ENCODE results near the gene DEUP1.

DNA sequence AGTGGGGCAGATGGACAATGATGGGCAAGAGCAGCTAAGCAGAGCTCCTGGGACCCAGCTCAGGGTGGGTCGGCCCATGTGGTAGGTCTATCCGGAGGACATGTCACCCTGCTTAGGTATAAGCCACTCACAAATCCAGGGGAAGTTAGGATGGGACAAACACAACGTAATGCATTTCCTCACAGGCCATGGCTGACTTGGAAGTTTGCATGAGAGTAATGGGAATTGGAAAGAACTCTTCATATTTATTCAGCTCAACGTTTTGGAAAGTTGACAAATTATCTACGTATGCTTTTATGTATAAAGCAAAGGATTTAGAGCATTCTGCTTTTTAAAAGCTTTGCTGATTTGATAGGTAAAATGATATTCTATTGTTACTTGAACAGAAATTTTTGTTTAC is 137.7 kb downstream of the DEUP1 start:
- TF ChIP-seq, protein P1, sequence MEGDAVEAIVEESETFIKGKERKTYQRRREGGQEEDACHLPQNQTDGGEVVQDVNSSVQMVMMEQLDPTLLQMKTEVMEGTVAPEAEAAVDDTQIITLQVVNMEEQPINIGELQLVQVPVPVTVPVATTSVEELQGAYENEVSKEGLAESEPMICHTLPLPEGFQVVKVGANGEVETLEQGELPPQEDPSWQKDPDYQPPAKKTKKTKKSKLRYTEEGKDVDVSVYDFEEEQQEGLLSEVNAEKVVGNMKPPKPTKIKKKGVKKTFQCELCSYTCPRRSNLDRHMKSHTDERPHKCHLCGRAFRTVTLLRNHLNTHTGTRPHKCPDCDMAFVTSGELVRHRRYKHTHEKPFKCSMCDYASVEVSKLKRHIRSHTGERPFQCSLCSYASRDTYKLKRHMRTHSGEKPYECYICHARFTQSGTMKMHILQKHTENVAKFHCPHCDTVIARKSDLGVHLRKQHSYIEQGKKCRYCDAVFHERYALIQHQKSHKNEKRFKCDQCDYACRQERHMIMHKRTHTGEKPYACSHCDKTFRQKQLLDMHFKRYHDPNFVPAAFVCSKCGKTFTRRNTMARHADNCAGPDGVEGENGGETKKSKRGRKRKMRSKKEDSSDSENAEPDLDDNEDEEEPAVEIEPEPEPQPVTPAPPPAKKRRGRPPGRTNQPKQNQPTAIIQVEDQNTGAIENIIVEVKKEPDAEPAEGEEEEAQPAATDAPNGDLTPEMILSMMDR (IDR thresholded peaks at IDR 0.05; ENCODE audit: low read depth, low read length, missing input control): no peak
- TF ChIP-seq FOXA1 (IDR thresholded peaks at IDR 0.05): no peak
- TF ChIP-seq, protein P2, sequence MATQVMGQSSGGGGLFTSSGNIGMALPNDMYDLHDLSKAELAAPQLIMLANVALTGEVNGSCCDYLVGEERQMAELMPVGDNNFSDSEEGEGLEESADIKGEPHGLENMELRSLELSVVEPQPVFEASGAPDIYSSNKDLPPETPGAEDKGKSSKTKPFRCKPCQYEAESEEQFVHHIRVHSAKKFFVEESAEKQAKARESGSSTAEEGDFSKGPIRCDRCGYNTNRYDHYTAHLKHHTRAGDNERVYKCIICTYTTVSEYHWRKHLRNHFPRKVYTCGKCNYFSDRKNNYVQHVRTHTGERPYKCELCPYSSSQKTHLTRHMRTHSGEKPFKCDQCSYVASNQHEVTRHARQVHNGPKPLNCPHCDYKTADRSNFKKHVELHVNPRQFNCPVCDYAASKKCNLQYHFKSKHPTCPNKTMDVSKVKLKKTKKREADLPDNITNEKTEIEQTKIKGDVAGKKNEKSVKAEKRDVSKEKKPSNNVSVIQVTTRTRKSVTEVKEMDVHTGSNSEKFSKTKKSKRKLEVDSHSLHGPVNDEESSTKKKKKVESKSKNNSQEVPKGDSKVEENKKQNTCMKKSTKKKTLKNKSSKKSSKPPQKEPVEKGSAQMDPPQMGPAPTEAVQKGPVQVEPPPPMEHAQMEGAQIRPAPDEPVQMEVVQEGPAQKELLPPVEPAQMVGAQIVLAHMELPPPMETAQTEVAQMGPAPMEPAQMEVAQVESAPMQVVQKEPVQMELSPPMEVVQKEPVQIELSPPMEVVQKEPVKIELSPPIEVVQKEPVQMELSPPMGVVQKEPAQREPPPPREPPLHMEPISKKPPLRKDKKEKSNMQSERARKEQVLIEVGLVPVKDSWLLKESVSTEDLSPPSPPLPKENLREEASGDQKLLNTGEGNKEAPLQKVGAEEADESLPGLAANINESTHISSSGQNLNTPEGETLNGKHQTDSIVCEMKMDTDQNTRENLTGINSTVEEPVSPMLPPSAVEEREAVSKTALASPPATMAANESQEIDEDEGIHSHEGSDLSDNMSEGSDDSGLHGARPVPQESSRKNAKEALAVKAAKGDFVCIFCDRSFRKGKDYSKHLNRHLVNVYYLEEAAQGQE (IDR thresholded peaks at IDR 0.05): no peak
- no peak for TF ChIP-seq SP1 (IDR thresholded peaks at IDR 0.05)
- TF ChIP-seq RAD21 (IDR thresholded peaks at IDR 0.05): no peak
- no peak for TF ChIP-seq HNF4G (IDR thresholded peaks at IDR 0.05)

All from liver (tissue), 3 donors.